ENCODE data around the gene ALS2CL.

DNA sequence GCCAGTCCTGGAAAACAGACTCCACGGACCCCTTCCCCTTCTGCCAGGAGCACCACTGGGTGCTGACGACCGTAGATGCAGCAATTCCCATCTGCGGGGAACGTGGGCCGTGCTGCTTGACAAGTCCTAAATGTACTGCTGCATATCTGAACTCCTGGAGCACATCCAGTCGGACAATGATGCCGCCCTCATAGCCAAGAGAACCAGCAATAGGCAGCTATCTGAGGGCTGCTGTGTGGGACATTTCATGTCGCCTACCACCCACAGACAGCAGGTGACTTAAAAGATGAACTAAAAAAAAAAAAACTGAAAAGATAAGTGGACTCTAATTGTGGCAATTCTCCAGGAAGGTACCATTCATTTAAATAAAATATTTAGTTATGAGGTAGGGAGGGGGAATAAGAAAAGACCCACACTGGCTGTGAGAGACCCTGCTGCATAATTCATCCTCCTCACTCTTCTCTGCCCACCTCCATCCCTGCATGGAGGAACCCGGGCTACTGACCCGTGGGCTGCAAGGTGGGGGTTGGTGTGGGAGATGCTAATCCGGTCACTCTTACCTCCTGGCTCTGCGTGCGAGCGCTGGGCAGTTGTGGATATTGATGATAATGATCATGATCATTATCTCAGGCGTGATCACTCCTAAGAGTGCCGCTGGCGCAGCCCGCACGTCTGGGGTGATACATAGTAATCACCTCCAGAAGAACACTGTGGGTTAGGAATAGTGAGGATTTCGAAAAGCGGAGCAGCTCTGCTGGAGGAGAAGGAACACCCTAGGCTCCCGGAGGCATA lies 28.3 kb downstream of the ALS2CL start:
- TF ChIP-seq, protein P1, sequence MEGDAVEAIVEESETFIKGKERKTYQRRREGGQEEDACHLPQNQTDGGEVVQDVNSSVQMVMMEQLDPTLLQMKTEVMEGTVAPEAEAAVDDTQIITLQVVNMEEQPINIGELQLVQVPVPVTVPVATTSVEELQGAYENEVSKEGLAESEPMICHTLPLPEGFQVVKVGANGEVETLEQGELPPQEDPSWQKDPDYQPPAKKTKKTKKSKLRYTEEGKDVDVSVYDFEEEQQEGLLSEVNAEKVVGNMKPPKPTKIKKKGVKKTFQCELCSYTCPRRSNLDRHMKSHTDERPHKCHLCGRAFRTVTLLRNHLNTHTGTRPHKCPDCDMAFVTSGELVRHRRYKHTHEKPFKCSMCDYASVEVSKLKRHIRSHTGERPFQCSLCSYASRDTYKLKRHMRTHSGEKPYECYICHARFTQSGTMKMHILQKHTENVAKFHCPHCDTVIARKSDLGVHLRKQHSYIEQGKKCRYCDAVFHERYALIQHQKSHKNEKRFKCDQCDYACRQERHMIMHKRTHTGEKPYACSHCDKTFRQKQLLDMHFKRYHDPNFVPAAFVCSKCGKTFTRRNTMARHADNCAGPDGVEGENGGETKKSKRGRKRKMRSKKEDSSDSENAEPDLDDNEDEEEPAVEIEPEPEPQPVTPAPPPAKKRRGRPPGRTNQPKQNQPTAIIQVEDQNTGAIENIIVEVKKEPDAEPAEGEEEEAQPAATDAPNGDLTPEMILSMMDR (IDR thresholded peaks at IDR 0.05) = no peak
- TF ChIP-seq EP300 (IDR thresholded peaks at IDR 0.05) = no peak
- no peak for TF ChIP-seq POLR2A (IDR thresholded peaks at IDR 0.05)

Measured in ovary (tissue), 3 donors.